HG02981 (cell line): Measurements from ENCODE around the gene CACNG4.
A peak's percentile ranks its signal among the peaks of the same experiment; 100 is the strongest.

ENCODE experiments used
- ATAC-seq: cut with Tn5 transposase; IDR thresholded peaks from one replicate; pipeline ENCODE4 v1.9.1; 2021; ENCODE audit warnings: mild to moderate bottlenecking, moderate library complexity; ENCODE audit not compliant: unreplicated experiment

Gene CACNG4

DNA sequence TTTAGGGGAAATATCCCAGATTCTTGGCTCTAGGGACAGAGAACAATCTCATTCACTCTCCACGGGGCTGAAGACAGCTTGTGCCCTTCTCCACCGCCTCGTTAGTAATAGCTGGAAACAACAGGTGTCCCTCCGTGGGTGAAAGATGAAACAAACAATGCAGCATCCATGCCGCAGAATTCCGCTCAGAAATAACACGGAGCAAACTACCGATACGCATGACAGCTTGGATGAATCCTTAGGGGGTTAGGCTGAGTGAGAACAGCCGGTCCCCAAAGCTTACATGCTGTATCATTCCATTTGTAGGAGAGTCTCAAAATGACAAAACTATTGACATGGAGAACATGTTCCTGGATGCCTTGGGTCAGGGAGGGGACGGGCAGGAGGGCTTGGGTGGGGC, 50.5 kb downstream of the CACNG4 start:
- no peak for ATAC-seq

GRCh38 chr17:67016039-67016762, 51.7 kb downstream of the CACNG4 start:
- ATAC-seq = no peak

DNA sequence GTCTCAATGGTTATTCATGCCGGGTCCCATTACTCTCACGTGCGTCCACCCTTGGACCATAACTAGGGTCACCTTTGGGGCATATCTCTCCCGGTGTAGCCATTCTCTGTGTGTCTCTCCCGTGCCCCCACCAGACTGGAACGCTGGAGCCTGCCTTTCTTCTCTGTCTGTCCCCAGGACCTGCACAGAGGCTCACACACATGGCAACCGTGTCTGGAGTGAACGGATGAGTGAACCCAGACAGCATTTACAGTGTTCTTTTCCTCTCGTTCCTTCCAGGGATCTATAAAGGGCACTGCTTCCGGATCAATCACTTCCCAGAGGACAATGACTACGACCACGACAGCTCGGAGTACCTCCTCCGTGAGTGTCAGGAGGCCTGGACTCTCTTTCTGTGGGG, 53.4 kb downstream of the CACNG4 start:
- no peak for ATAC-seq

DNA sequence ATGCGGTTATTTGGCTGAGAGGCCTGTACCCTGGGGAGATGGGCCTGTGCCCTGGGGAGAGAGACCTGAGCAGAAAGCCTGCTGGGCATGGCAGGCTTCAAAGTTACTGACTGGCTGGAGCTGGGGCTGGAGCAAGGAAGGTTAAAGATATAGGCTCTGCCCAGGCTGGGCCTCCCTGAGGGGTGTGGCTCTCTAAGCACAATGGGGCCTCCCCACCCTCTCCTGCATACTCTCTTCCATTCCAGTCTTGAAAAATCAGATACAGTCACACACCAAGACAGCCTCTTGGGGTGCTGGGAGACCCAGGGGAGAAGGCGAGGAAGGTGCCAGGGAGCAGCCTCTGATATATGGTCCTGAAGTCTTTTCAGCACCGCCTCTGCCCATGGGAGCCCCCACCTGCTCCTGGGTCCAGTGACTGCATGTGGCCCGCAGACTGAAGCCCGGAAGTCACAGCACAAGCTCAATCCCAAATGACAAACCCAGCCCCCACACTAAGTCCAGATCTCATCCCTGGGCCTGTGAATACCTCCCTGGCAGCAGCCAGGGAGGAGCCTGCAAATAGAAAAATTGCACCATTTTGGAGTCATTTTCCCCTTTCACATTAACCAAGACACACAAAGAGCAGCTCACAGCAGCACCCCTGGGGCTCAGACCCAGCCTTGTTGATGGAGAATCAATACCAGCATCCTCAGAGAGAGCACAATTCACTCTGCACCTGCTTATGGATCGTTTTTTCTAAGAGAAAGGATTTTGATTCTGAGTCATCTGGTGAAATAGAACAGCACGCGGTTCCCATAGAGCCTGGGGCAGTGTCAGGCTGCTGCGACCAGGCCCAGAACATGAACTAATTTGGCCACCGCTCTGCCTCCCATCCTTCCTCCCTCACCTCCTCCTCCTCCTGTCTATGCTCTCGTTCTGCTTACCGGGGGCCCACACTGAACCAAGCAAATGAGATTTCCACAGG, 54.2 kb downstream of the CACNG4 start:
- ATAC-seq = no peak

GRCh38 chr17:67019809-67020208, 55.3 kb downstream of the CACNG4 start:
- ATAC-seq = no peak

- ATAC-seq = no peak
Measured at GRCh38 chr17:67020293-67020766, 55.8 kb downstream of the CACNG4 start.

- no peak for ATAC-seq
Measured at GRCh38 chr17:67021196-67021595, 56.7 kb downstream of the CACNG4 start.

DNA sequence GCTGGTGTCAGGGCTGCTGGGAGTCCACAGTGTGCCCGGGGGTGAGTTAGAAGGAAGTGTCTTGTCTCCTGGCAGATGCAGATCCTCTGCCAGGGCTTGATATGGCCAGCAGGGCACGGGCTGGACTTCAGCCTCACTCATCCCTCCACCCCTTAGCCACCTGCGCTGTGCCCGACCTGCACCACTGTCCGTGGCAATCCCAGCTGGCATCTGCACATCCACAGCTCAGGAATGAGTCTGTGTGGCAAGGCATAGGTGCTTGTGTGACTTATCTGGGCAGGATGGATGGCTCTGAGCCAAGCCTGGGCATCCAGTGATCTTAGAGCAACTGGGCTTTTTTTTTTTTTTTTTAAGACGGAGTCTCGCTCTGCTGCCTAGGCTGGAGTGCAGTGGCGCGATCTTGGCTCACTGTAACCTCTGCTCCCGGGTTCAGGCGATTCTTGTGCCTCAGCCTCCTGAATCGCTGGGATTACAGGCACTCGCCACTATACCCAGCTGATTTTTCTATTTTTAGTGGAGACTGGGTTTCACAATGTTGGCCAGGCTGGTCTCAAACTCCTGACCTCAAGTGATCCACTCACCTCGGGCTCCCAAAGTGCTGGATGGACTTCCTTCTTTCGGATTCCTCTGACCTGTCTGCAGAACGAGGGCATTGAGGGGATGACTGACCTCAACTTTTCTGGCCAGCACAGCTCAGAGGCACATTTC, 57.4 kb downstream of the CACNG4 start:
- no peak for ATAC-seq

DNA sequence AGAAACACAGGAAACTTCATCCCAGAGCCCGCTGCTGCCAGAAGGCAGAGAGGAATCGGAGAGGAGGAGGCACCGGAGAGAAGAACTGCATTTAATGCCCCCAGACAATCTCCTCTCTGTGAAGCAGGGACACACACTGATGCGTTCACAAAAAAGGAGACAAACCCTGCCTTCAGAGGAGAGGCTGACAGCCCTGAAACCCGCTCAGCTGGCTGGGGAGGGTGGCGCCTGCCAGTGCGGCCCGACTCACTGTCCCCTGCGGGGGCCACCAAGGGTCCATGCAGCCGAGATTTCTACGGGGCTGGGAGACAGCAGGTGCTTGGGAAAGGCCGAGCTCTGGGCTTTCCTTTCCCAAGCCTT, 57.9 kb downstream of the CACNG4 start:
- no peak for ATAC-seq

DNA sequence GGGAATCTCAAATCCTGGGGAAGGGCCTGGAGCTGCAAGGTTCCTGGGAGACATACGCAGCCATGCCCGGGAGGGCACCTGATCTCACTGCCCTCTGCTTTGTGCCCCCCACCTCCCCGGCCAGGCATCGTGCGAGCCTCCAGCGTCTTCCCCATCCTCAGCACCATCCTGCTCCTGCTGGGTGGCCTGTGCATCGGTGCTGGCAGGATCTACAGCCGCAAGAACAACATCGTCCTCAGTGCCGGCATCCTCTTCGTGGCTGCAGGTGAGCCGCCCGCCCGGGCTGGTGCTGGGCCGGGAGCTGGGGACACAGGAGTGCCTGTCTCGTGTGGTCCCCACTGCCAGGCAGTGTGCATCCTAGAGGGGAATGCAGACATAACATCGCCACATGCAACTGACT, 60.2 kb downstream of the CACNG4 start:
- ATAC-seq = no peak

GRCh38 chr17:67025216-67025792, 60.8 kb downstream of the CACNG4 start:
- ATAC-seq = no peak

DNA sequence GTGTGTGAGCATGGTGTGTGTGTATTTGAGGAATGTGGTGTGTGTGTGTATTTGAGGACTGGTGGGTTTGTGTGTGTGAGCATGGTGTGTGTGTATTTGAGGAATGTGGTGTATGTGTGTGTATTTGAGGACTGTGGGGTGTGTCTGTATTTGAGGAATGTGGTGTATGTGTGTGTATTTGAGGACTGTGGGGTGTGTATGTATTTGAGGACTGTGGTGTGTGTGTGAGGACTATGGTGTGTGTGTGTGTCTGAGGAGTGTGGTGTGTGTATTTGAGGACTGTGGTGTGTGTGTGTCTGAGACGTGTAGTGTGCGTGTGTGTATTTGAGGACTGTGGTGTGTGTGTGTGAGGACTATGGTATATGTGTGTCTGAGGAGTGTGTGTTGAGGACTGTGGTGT, 61.8 kb downstream of the CACNG4 start:
- no peak for ATAC-seq

GRCh38 chr17:67027031-67027628, 62.6 kb downstream of the CACNG4 start:
- ATAC-seq = no peak

- ATAC-seq = no peak
Measured at GRCh38 chr17:67030641-67031040, 66.1 kb downstream of the CACNG4 start.

DNA sequence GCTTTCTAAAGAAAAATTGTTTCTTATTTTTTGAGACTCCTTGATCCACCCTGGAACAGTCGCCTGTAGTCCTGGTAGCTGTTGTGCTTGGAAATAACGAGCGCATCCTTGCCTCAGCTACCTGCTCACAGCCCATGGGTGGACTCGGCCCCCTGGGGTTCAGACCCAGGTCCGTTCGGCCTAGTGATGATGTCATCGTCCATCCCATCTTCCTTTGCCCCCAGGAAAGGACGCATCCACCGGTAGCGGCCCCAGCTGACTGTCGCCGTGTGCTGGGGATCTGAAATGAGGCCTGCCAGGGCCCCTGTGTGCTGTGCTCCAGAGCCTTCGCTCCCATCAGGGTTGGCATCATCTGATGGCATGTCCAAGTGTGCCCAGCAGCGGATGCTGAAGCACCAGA, 67.9 kb downstream of the CACNG4 start:
- ATAC-seq = no peak

DNA sequence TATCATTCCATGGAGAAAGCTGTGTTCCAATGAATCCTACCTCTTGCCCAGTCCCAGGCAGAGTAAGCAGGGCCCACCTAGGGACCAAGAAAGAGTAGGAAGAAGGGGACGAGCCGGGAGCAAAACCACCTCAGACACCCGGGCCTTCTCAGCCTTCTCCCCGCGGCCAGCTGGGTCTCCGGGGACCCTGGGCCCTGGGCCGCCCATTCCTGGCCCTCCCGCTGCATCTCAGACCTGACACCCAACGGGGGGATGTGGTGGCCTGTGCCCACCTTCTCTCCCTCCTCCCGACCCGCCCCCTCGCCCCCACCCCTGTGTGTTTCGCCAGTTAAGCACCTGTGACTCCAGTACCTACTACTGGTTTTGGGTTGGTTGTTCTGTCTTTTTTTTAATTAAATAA, 68.5 kb downstream of the CACNG4 start:
- ATAC-seq = no peak

DNA sequence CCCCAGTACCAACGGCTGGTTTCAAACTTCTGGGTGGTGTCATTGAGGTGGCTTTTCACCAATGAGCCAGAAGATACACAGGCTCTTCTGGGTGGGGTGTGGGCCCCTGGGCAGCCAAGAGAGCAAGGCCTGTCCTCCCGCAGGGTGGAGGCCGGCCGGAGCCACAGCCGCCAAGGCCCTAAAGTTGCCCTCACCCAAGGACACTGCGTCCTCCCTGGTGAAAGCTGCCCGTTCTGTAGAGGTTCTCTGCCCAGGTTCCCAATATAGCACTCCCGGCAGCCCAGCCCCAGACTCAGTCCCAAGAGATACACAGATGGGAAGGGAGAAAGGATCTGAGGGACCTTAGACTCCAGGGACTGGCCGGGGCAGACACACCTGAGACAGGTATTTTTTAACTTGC, 69.1 kb downstream of the CACNG4 start:
- no peak for ATAC-seq

GRCh38 chr17:67035131-67036083, 70.9 kb downstream of the CACNG4 start:
- peak; percentile 70 for ATAC-seq

- ATAC-seq = no peak
Measured at GRCh38 chr17:67038861-67039365, 74.4 kb downstream of the CACNG4 start.
